Measurements from ENCODE around the gene CGB7. TPM values are rescaled to one million over a fixed set of nuclear protein-coding genes. Genes with fewer than 3 reads are reported as not detected.
A peak's percentile ranks its signal among the peaks of the same experiment; 100 is the strongest.

The CGB7 gene
- total and polyA plus RNA-seq, 9 of the 15 experiments (the other 6 are each of a cell fraction or from before 2014, with no cell fraction given) = not detected

GRCh38 chr19:49085020-49085867 lies 27.7 kb upstream of the CGB7 start, which contains the start of gene SNRNP70 (continued):
- TF ChIP-seq HEY1 (CRISPR knock-in tag; IDR thresholded peaks at IDR 0.05; ENCODE audit: borderline replicate concordance) = no peak
- TF ChIP-seq TGIF2 (CRISPR knock-in tag; IDR thresholded peaks at IDR 0.05) = no peak
- TF ChIP-seq CBX5 (IDR thresholded peaks at IDR 0.05; ENCODE audit: borderline replicate concordance, low read depth) = no peak
- TF ChIP-seq ZBTB34 (CRISPR knock-in tag; IDR thresholded peaks at IDR 0.05) = no peak
- no peak for TF ChIP-seq SMAD2 (IDR thresholded peaks at IDR 0.05; ENCODE audit: low read depth, low read length)
- TF ChIP-seq KDM2B (CRISPR knock-in tag; IDR thresholded peaks at IDR 0.05) = no peak
- no peak for TF ChIP-seq EWSR1 (IDR thresholded peaks at IDR 0.05; ENCODE audit: borderline replicate concordance, low read depth, partially characterized antibody)
- peak; percentile 70 to 71 for TF ChIP-seq E2F6 (IDR thresholded peaks at IDR 0.05; ENCODE audit: borderline replicate concordance in 1 of 2, extremely low read depth in 1 of 2, insufficient read depth in 1 of 2, insufficient read length in 1 of 2, low read depth in 1 of 2, low read length in 1 of 2, poor library complexity in 1 of 2, severe bottlenecking in 1 of 2)
- TF ChIP-seq SIRT6 (IDR thresholded peaks at IDR 0.05; ENCODE audit: low read depth, low read length) = no peak
- TF ChIP-seq ESRRB (CRISPR knock-in tag; IDR thresholded peaks at IDR 0.05; ENCODE audit: borderline replicate concordance) = no peak
- TF ChIP-seq MBD2 (IDR thresholded peaks at IDR 0.05; ENCODE audit: borderline replicate concordance, low read depth) = peak; percentile 79
- no peak for TF ChIP-seq RFX1 (IDR thresholded peaks at IDR 0.05)
- TF ChIP-seq CAMTA2 (CRISPR knock-in tag; conservative IDR thresholded peaks at IDR 0.05) = no peak; the same call in 1 of the 2 replicates
- TF ChIP-seq ZBTB5 (IDR thresholded peaks at IDR 0.05) = no peak
- no peak for TF ChIP-seq PYGO2 (tag; IDR thresholded peaks at IDR 0.05)
- TF ChIP-seq DNMT1 (IDR thresholded peaks at IDR 0.05) = no peak
- TF ChIP-seq CTCF (IDR thresholded peaks at IDR 0.05 in 2 of 3, conservative IDR thresholded peaks at IDR 0.05 in 1 of 3; ENCODE audit: insufficient read depth in 2 of 3, low read depth in 1 of 3, low read length in 3 of 3) = no peak
- no peak; a peak in 1 of 4 replicates for TF ChIP-seq ETV6 (IDR thresholded peaks at IDR 0.05; ENCODE audit: borderline replicate concordance in 1 of 2, low read depth in 2 of 2, low read length in 1 of 2)
- TF ChIP-seq ETV6 (CRISPR knock-in tag; IDR thresholded peaks at IDR 0.05; ENCODE audit: borderline replicate concordance) = peak; percentile 64; the same call in 1 of the 2 replicates
- no peak for TF ChIP-seq BRCA1 (IDR thresholded peaks at IDR 0.05)
- TF ChIP-seq BRCA1 (CRISPR knock-in tag; IDR thresholded peaks at IDR 0.05) = no peak
- TF ChIP-seq KDM5B (IDR thresholded peaks at IDR 0.05; ENCODE audit: insufficient replicate concordance, low read depth, low read length) = peak; percentile 94
